HEK293T (cell line): ENCODE data around the gene THSD4.

ENCODE experiments used
- ARNT ChIP-seq: fragments of 450-650 bp; IDR thresholded peaks from 2 replicates; pipeline ENCODE4 v1.6.1; 2017; ENCODE audit warnings: mild to moderate bottlenecking
- BHLHE40 ChIP-seq: fragments of 450-650 bp; IDR thresholded peaks from 2 replicates; pipeline ENCODE4 v1.6.1; 2016; ENCODE audit warnings: mild to moderate bottlenecking, moderate library complexity, borderline replicate concordance
- CTBP1 ChIP-seq: fragments of 450-650 bp; IDR thresholded peaks from 2 replicates; pipeline ENCODE4 v1.6.1; 2016; ENCODE audit warnings: borderline replicate concordance
- ELF4 ChIP-seq: fragments of 450-650 bp; IDR thresholded peaks from 2 replicates; pipeline ENCODE4 v1.6.1; 2017; ENCODE audit warnings: antibody characterized with exemption
- FOXA1 ChIP-seq: fragments of 450-650 bp; IDR thresholded peaks from 2 replicates; pipeline ENCODE4 v1.6.1; 2016; ENCODE audit warnings: mild to moderate bottlenecking
- FOXK2 ChIP-seq: fragments of 450-650 bp; IDR thresholded peaks from 2 replicates; pipeline ENCODE4 v1.6.1; 2016; ENCODE audit warnings: mild to moderate bottlenecking
- FOXM1 ChIP-seq: fragments of 450-650 bp; IDR thresholded peaks from 2 replicates; pipeline ENCODE4 v1.6.1; 2017; ENCODE audit warnings: mild to moderate bottlenecking, borderline replicate concordance
- L3MBTL2 ChIP-seq: fragments of 450-650 bp; conservative IDR thresholded peaks from 2 replicates; pipeline ENCODE4 v1.6.1; 2016; ENCODE audit warnings: mild to moderate bottlenecking
- LEF1 ChIP-seq: fragments of 450-650 bp; IDR thresholded peaks from 2 replicates; pipeline ENCODE4 v1.6.1; 2017; ENCODE audit warnings: mild to moderate bottlenecking, borderline replicate concordance
- PKNOX1 ChIP-seq: fragments of 450-650 bp; IDR thresholded peaks from 2 replicates; pipeline ENCODE4 v1.6.1; 2016
- SP1 ChIP-seq: fragments of 450-650 bp; IDR thresholded peaks from 2 replicates; pipeline ENCODE4 v1.6.1; 2017
- SUZ12 ChIP-seq: fragments of 450-650 bp; IDR thresholded peaks from 2 replicates; pipeline ENCODE4 v1.6.1; 2016; ENCODE audit warnings: mild to moderate bottlenecking
- TARDBP ChIP-seq: fragments of 450-650 bp; IDR thresholded peaks from 2 replicates; pipeline ENCODE4 v1.6.1; 2016
- ZNF384 ChIP-seq: fragments of 450-650 bp; IDR thresholded peaks from 2 replicates; pipeline ENCODE4 v1.6.1; 2016

DNA sequence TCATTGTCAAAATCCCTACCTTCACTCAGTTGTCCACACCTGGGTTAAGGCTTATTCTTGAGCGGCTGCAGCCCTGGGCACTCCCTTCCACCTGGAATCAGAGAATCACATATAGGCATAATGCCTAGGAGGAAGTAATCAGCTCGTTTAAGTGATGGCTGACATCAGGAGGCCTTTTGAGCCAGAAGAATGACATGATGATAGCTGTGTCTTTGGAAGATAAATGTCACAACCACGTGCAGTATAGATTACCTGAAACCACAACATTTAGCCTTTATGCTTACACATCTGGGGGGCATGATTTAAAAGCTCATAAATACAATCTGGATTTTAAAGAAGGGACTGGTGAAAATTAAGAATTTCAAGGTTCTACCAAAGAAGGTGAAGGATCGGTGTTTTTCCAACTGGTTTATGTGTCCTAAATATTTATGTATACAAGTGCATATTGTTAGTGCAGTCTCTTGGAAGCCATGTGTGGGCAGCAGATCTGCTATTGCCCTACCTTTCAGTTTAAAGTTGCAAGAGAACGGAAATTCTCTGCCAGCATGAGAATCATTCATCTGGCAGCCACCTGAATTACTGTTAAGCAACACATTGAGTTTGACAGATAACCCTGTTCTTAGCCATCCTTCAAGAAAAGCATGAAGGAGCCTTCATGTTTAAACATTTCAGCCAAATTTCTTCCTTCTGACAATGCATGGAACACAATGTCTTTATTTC lies 531.7 kb downstream of the THSD4 start:
- TF ChIP-seq CTBP1 (no peak), BHLHE40 (no peak), SP1 (no peak), LEF1 (no peak), TARDBP (no peak), ZNF384 (no peak), FOXM1 (no peak), ELF4 (no peak), FOXA1 (no peak), SUZ12 (no peak), PKNOX1 (no peak), ARNT (no peak), L3MBTL2 (no peak), FOXK2 (no peak)
